ENCODE measurements around the gene TARS1. TPM values are rescaled to one million over a fixed set of nuclear protein-coding genes. Genes with fewer than 3 reads are reported as not detected.

TARS1 gene
- total and polyA plus RNA-seq, 2 of the 8 experiments (the other 6 are each of a cell fraction or from before 2014, with no cell fraction given), result 94.4 to 445 TPM

DNA sequence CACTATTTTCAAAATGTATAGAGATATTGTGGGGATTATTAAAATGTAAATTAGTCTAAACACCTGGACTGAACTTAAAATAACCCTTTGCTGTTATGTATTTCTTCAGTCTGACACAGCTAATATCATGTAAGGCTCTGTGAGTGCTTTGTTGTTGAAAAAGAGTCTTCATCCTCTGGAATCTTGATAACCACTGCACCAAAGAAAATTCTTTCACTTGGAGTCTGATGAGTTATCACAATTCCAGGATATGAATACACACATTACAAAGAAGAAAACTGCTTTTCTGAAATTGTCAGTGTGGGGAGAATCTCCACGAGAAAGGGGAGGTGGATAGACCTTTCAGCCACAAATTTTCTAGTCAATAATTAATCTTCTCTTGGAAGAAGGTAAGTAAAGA, 42.3 kb upstream of the TARS1 start (continued):
- TF ChIP-seq SIN3A (conservative IDR thresholded peaks at IDR 0.05 in 1 of 2, IDR thresholded peaks at IDR 0.05 in 1 of 2; ENCODE audit: low read depth in 1 of 2, low read length in 2 of 2), result no peak
- TF ChIP-seq, protein P1, sequence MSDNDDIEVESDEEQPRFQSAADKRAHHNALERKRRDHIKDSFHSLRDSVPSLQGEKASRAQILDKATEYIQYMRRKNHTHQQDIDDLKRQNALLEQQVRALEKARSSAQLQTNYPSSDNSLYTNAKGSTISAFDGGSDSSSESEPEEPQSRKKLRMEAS (IDR thresholded peaks at IDR 0.05), result no peak
- TF ChIP-seq HDAC6 (IDR thresholded peaks at IDR 0.05; ENCODE audit: low read depth, low read length), result no peak
